ENCODE data around the gene DOCK3. TPM values are rescaled to one million over a fixed set of nuclear protein-coding genes. Genes with fewer than 3 reads are reported as not detected.

Gene DOCK3
- total and polyA plus RNA-seq, 2 of the 4 experiments (the other 2 are of a cell fraction): under 0.01 to 0.12 TPM

DNA sequence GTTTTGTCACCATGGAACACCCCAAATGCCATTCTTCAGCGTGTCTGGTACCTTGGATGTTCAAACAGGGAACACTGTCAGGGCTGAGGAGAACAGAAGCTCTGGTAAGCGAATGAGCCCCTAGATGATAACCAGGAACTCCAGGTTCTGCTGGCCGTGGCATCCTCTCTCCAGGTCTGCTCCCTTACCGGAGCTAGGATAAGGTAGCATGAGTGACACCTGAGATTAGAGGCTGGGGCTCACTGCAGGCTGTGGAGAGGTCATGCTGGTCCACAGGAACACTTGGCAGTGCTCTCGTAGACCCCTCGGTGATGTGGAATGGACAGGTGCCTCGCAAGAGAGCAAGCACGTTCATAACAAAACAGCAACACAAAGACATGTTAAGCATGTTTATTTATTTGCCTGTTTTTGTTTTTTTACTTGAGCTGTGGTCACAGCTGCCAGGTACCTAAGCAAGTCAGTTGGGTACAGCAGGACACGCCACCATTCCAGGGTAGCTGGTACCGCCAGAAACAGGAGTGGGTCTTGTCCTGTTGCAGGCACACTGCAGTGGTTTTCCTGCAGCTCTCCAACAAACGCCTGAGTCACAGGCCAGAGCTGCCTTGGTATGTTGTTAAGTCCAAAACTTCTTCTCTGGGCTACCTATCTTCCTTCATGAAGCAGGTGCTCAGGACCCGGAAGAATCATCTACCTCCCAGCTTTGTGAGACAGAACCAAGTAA, 720.9 kb downstream of the DOCK3 start:
- Histone ChIP-seq H3K9ac (ENCODE audit: low read depth, low read length) (no peak overlapping the region), H4K20me1 (ENCODE audit: insufficient read depth, low read length) (peaks cover 48% of the 10 kb centered on the region), H4K8ac (ENCODE audit: low read depth in 2 of 2, low read length in 2 of 2) (no peak overlapping the region), H3K36me3 (ENCODE audit: control insufficient read depth, insufficient read depth, low read length) (peaks cover 56% of the 10 kb centered on the region), H2AFZ (replicated peaks; ENCODE audit: low read length, poor library complexity) (no peak overlapping the region), H2AK9ac (replicated peaks; ENCODE audit: low read depth, low read length, poor library complexity) (no peak overlapping the region), H3K9me3 (ENCODE audit: control insufficient read depth, insufficient read depth, low read length) (no peaks in the 10 kb centered on the region), H3K14ac (replicated peaks; ENCODE audit: low read depth, low read length) (no peak overlapping the region), H3K27me3 (ENCODE audit: control insufficient read depth, insufficient read depth, low read length) (no peaks in the 10 kb centered on the region), H3K56ac (ENCODE audit: extremely low read depth, insufficient read depth, low read length) (no peak overlapping the region), H4K91ac (ENCODE audit: insufficient read depth, low read depth, low read length) (no peak overlapping the region), H3K18ac (ENCODE audit: low read depth, low read length) (no peak overlapping the region), H3K79me1 (ENCODE audit: low read depth in 1 of 2, low read length in 2 of 2) (peaks cover 14 to 54% of the 10 kb centered on the region in 2 experiments; a peak in 3 of 4 replicates), H2BK15ac (ENCODE audit: low read depth, low read length) (no peak overlapping the region), H3K4me3 (ENCODE audit: insufficient read depth, low read depth, low read length) (no peak overlapping the region), H3K23ac (ENCODE audit: low read depth, low read length) (no peak overlapping the region), H2BK120ac (ENCODE audit: low read depth, low read length) (no peak overlapping the region), H2BK20ac (ENCODE audit: low read depth, low read length) (no peak overlapping the region), H2AK5ac (ENCODE audit: low read depth, low read length) (no peak overlapping the region), H3K4me2 (ENCODE audit: low read depth, low read length) (no peak overlapping the region), H2BK5ac (ENCODE audit: low read depth, low read length, poor library complexity, severe bottlenecking) (no peak overlapping the region), H3K4me1 (ENCODE audit: control insufficient read depth, insufficient read depth, low read length) (peaks cover 25% of the 10 kb centered on the region), H4K5ac (ENCODE audit: low read depth, low read length) (no peak overlapping the region), H3K27ac (ENCODE audit: insufficient read depth, low read length) (no peak overlapping the region), H3K4ac (ENCODE audit: low read depth, low read length) (no peak overlapping the region), H3K9me1 (ENCODE audit: insufficient read depth, low read length) (peaks cover 19% of the 10 kb centered on the region)
- in situ Hi-C loops (cut with MboI; ENCODE audit: low sequenced_read_pairs) (loop anchor here (25.0 kb wide), 2 partner anchors 542 to 1058 kb away; partner anchors contain the start of genes PARP3, RASSF1, RRP9 and TUSC2), intact Hi-C loops (cut with micrococcal nuclease) (no loop called here), dilution Hi-C loops (cut with HindIII; ENCODE audit: low sequenced_read_pairs, unreplicated experiment) (no loop called here)
- 100% methylated on average over 2 of the region's 12 CpGs; no CpG with 5 or more reads in 1 of the 2 experiments for WGBS, 2 experiments (ENCODE audit: extremely low coverage in 2 of 2, insufficient read length in 1 of 2)
- no peak for TF ChIP-seq RFX5 (IDR thresholded peaks at IDR 0.05; ENCODE audit: low read depth, low read length)
- TF ChIP-seq, protein P1, sequence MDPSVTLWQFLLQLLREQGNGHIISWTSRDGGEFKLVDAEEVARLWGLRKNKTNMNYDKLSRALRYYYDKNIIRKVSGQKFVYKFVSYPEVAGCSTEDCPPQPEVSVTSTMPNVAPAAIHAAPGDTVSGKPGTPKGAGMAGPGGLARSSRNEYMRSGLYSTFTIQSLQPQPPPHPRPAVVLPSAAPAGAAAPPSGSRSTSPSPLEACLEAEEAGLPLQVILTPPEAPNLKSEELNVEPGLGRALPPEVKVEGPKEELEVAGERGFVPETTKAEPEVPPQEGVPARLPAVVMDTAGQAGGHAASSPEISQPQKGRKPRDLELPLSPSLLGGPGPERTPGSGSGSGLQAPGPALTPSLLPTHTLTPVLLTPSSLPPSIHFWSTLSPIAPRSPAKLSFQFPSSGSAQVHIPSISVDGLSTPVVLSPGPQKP (IDR thresholded peaks at IDR 0.05; ENCODE audit: borderline replicate concordance, low read depth, low read length): no peak
- TF ChIP-seq NFE2L2 (IDR thresholded peaks at IDR 0.05; ENCODE audit: low read depth, low read length): no peak
- no peak for TF ChIP-seq RAD21 (IDR thresholded peaks at IDR 0.05; ENCODE audit: low read length)
- no peak for TF ChIP-seq MXI1 (IDR thresholded peaks at IDR 0.05; ENCODE audit: borderline replicate concordance, low read depth, low read length)
- TF ChIP-seq POLR2A (IDR thresholded peaks at IDR 0.05; ENCODE audit: low read depth, low read length): no peak
- TF ChIP-seq FOS (IDR thresholded peaks at IDR 0.05; ENCODE audit: low read depth, low read length): no peak
- TF ChIP-seq RCOR1 (IDR thresholded peaks at IDR 0.05; ENCODE audit: insufficient replicate concordance, low read length): no peak
- TF ChIP-seq, protein P2, sequence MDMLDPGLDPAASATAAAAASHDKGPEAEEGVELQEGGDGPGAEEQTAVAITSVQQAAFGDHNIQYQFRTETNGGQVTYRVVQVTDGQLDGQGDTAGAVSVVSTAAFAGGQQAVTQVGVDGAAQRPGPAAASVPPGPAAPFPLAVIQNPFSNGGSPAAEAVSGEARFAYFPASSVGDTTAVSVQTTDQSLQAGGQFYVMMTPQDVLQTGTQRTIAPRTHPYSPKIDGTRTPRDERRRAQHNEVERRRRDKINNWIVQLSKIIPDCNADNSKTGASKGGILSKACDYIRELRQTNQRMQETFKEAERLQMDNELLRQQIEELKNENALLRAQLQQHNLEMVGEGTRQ (IDR thresholded peaks at IDR 0.05; ENCODE audit: low read depth, low read length): no peak
- TF ChIP-seq CHD1 (IDR thresholded peaks at IDR 0.05; ENCODE audit: low read depth, low read length): no peak
- no peak for TF ChIP-seq BHLHE40 (IDR thresholded peaks at IDR 0.05; ENCODE audit: low read depth, low read length)
- TF ChIP-seq, protein P3, sequence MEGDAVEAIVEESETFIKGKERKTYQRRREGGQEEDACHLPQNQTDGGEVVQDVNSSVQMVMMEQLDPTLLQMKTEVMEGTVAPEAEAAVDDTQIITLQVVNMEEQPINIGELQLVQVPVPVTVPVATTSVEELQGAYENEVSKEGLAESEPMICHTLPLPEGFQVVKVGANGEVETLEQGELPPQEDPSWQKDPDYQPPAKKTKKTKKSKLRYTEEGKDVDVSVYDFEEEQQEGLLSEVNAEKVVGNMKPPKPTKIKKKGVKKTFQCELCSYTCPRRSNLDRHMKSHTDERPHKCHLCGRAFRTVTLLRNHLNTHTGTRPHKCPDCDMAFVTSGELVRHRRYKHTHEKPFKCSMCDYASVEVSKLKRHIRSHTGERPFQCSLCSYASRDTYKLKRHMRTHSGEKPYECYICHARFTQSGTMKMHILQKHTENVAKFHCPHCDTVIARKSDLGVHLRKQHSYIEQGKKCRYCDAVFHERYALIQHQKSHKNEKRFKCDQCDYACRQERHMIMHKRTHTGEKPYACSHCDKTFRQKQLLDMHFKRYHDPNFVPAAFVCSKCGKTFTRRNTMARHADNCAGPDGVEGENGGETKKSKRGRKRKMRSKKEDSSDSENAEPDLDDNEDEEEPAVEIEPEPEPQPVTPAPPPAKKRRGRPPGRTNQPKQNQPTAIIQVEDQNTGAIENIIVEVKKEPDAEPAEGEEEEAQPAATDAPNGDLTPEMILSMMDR (conservative IDR thresholded peaks at IDR 0.05; ENCODE audit: low read depth, low read length): no peak
- no TSS peak for BruUV-seq (replicated peaks)
- DNase-seq (peak; percentile 15), ATAC-seq (ENCODE audit: low read depth) (no peak)
- POLR2A ChIA-PET (ENCODE audit: unreplicated experiment): no interaction called here
- CTCF ChIA-PET: no interaction called here

All from IMR-90 (cell line).